Osteoblast (primary cell): Measurements from ENCODE around the gene SH3GL2. TPM values are rescaled to one million over a fixed set of nuclear protein-coding genes. Genes with fewer than 3 reads are reported as not detected.

Experiments used
- DNase-seq: peaks from one replicate; pipeline ENCODE4 v3.0.0; 2011; ENCODE audit warnings: low spot score, mixed read lengths; ENCODE audit not compliant: insufficient read length; ENCODE audit errors: missing footprints
- H2AFZ ChIP-seq: 2 replicates; pipeline ENCODE4 v1.6.0; 2011; ENCODE audit warnings: mild to moderate bottlenecking, low read length
- H3K27ac ChIP-seq: 2 replicates; pipeline ENCODE4 v1.5.1; 2011; ENCODE audit warnings: mild to moderate bottlenecking, low read depth, low read length, moderate library complexity
- H3K27me3 ChIP-seq: 2 replicates; pipeline ENCODE4 v1.6.0; 2012; ENCODE audit warnings: mild to moderate bottlenecking, control low read depth, inconsistent platforms, low read length, moderate library complexity; ENCODE audit not compliant: insufficient read depth
- H3K36me3 ChIP-seq: 2 replicates; pipeline ENCODE4 v1.5.1; 2011; ENCODE audit warnings: mild to moderate bottlenecking, low read length, control low read depth, moderate library complexity; ENCODE audit not compliant: insufficient read depth
- H3K4me1 ChIP-seq: 2 replicates; pipeline ENCODE4 v1.5.1; 2011; ENCODE audit warnings: mild to moderate bottlenecking, low read length, control low read depth, moderate library complexity; ENCODE audit not compliant: insufficient read depth
- H3K4me2 ChIP-seq: 2 replicates; pipeline ENCODE4 v1.6.0; 2011; ENCODE audit warnings: mild to moderate bottlenecking, low read length; ENCODE audit not compliant: insufficient read depth
- H3K4me3 ChIP-seq: fragments of 200-600 bp; sonication (generic); 3 replicates; pipeline ENCODE4 v1.5.1; 2012; ENCODE audit warnings: mild to moderate bottlenecking, low read length, inconsistent platforms; ENCODE audit not compliant: insufficient read depth
- H3K79me2 ChIP-seq: 2 replicates; pipeline ENCODE4 v1.6.0; 2012; ENCODE audit warnings: mild to moderate bottlenecking, low read length, control low read depth, inconsistent platforms; ENCODE audit not compliant: insufficient read depth
- H3K9me3 ChIP-seq: 2 replicates; pipeline ENCODE4 v1.5.1; 2011; ENCODE audit warnings: low read depth, low read length, control low read depth
- H4K20me1 ChIP-seq: 2 replicates; pipeline ENCODE4 v1.6.0; 2012; ENCODE audit warnings: mild to moderate bottlenecking, low read length, control low read depth; ENCODE audit not compliant: insufficient read depth
- CTCF ChIP-seq: IDR thresholded peaks from 2 replicates; pipeline ENCODE4 v1.5.1; 2011; ENCODE audit warnings: mild to moderate bottlenecking, low read depth, low read length, moderate library complexity; ENCODE audit errors: extremely low read depth
- total RNA-seq: library from RNA; depleted of rRNA; stranded (reverse); fragments of >200 nt; gene quantifications from 2 replicates; pipeline ENCODE4 v1.2.3, GENCODE V29; 2012

SH3GL2 gene
- total RNA-seq, 1 donor = under 0.01 TPM

GRCh38 chr9:17816431-17817027, 237.7 kb downstream of the SH3GL2 start:
- Histone ChIP-seq H3K27ac (no peak overlapping the region), H4K20me1 (no peaks in the 10 kb centered on the region), H3K27me3 (no peaks in the 10 kb centered on the region), H3K9me3 (no peaks in the 10 kb centered on the region), H3K36me3 (no peaks in the 10 kb centered on the region), H3K79me2 (no peaks in the 10 kb centered on the region), H3K4me2 (no peak overlapping the region), H3K4me3 (no peak overlapping the region), H3K4me1 (no peaks in the 10 kb centered on the region), H2AFZ (no peak overlapping the region)
- TF ChIP-seq CTCF = no peak
- no peak for DNase-seq

- Histone ChIP-seq H3K27ac (no peak overlapping the region), H3K27me3 (no peaks in the 10 kb centered on the region), H4K20me1 (no peaks in the 10 kb centered on the region), H3K9me3 (no peaks in the 10 kb centered on the region), H3K4me3 (no peak overlapping the region), H3K4me2 (no peak overlapping the region), H3K79me2 (no peaks in the 10 kb centered on the region), H2AFZ (no peak overlapping the region), H3K4me1 (no peaks in the 10 kb centered on the region), H3K36me3 (no peaks in the 10 kb centered on the region)
- TF ChIP-seq CTCF = no peak
- no peak for DNase-seq
Measured at GRCh38 chr9:17824191-17824590, 245.3 kb downstream of the SH3GL2 start.

- H4K20me1 ChIP-seq = no peaks in the 10 kb centered on the region
- no peaks in the 10 kb centered on the region for H3K9me3 ChIP-seq
- no peaks in the 10 kb centered on the region for H3K79me2 ChIP-seq
- no peaks in the 10 kb centered on the region for H3K36me3 ChIP-seq
- no peak overlapping the region for H3K27ac ChIP-seq
- no peak for TF ChIP-seq CTCF
- H3K4me1 ChIP-seq = no peaks in the 10 kb centered on the region
- no peak for DNase-seq
- no peak overlapping the region for H2AFZ ChIP-seq
- H3K4me3 ChIP-seq = no peak overlapping the region
- no peaks in the 10 kb centered on the region for H3K27me3 ChIP-seq
- no peak overlapping the region for H3K4me2 ChIP-seq
Measured at GRCh38 chr9:17824616-17825264, 245.9 kb downstream of the SH3GL2 start.

GRCh38 chr9:17825265-17825659, 246.4 kb downstream of the SH3GL2 start:
- H2AFZ ChIP-seq = no peak overlapping the region
- H3K9me3 ChIP-seq = no peaks in the 10 kb centered on the region
- no peak overlapping the region for H3K27ac ChIP-seq
- H3K4me2 ChIP-seq = no peak overlapping the region
- no peak overlapping the region for H3K4me3 ChIP-seq
- H3K27me3 ChIP-seq = no peaks in the 10 kb centered on the region
- no peaks in the 10 kb centered on the region for H3K36me3 ChIP-seq
- DNase-seq = no peak
- H3K79me2 ChIP-seq = no peaks in the 10 kb centered on the region
- no peaks in the 10 kb centered on the region for H4K20me1 ChIP-seq
- no peaks in the 10 kb centered on the region for H3K4me1 ChIP-seq
- no peak for TF ChIP-seq CTCF
